Activated naive CD8-positive, alpha-beta T cell treated with anti-CD3 and anti-CD28 coated beads, Interleukin-2, amount 50 U/mL, for 24 hours (primary cell): Measurements from ENCODE around the gene CTSD.

ENCODE experiments used
- ATAC-seq: fragments of 150-1000 bp; cut with Tn5 transposase; one replicate; pipeline ENCODE4 v1.10.0; 2021
- DNase-seq: peaks from one replicate; pipeline ENCODE4 v3.0.0; 2021
- H3K27ac Mint-ChIP-seq: one replicate; pipeline ENCODE4 v1.8.0; 2021; ENCODE audit warnings: mild to moderate bottlenecking, mixed read lengths
- H3K27me3 Mint-ChIP-seq: one replicate; pipeline ENCODE4 v1.8.0; 2021; ENCODE audit warnings: mixed read lengths
- H3K36me3 Mint-ChIP-seq: one replicate; pipeline ENCODE4 v1.8.0; 2021; ENCODE audit warnings: low read depth, mixed read lengths
- H3K4me1 Mint-ChIP-seq: one replicate; pipeline ENCODE4 v1.8.0; 2021; ENCODE audit warnings: mixed read lengths
- H3K4me3 Mint-ChIP-seq: one replicate; pipeline ENCODE4 v1.8.0; 2021; ENCODE audit warnings: mild to moderate bottlenecking, moderate library complexity, mixed read lengths
- H3K9me3 Mint-ChIP-seq: one replicate; pipeline ENCODE4 v1.8.0; 2021; ENCODE audit warnings: mixed read lengths

Gene CTSD

GRCh38 chr11:1757861-1758610 lies 5.7 kb downstream of the CTSD start:
- H3K4me1 Mint-ChIP-seq: peaks cover 61% of the 10 kb centered on the region
- H3K36me3 Mint-ChIP-seq: peaks cover 5% of the 10 kb centered on the region
- peak; percentile 86 for ATAC-seq
- peak overlapping the region; percentile 79 for H3K27ac Mint-ChIP-seq
- peak overlapping the region; percentile 68 for H3K4me3 Mint-ChIP-seq
- H3K9me3 Mint-ChIP-seq: no peaks in the 10 kb centered on the region
- no peaks in the 10 kb centered on the region for H3K27me3 Mint-ChIP-seq
- peak; percentile 69 for DNase-seq

DNA sequence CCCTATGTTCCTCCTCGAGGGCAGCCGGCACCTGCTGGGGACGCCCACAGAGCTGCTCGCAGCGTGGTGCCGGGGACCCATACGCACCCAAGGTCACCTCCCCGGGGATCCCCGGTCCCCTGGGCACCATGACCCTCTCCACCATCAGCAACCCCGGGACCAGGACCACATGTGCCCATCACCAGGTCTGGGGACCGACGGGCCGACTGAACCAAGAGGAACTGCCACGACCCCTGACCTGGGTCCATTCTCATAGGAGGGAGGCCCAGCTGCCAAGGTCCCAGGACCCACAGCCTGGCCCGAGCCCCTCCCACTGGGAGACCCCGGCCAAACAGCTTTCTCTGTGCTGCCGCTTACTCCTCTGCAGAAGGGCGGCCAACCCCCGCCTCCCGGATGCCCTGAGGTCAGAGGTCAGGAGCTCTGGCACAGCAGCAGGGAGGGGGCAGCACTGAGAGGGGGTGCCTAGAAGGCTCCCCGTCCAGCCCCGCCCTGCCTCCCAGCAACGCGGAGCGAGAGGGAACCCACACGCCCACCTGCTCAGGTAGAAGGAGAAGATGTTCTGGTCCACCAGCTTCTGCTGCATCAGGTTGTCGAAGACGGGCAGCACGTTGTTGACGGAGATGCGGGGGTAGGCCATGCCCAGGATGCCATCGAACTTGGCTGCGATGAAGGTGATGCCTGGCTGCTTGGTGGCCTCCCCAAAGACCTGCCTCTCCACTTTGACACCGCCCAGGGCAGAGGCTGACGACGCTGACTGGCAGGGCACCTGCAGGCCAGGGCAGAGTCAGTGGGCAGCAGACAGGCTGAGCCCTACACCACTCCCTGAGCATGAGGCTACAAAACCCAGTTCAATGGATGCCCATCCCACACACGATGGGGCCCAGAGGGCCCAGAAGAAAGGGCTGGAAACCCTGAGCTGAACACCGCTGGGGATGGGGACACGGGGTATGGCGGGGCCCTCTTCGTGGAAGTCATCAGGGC lies 6.6 kb downstream of the CTSD start:
- no peak for DNase-seq
- Mint-ChIP-seq H3K4me1 (peaks cover 54% of the 10 kb centered on the region), H3K36me3 (peaks cover 5% of the 10 kb centered on the region), H3K27ac (peak overlapping the region; percentile 79), H3K9me3 (no peaks in the 10 kb centered on the region), H3K27me3 (no peaks in the 10 kb centered on the region), H3K4me3 (peak overlapping the region; percentile 68)
- peak; percentile 35 for ATAC-seq

DNA sequence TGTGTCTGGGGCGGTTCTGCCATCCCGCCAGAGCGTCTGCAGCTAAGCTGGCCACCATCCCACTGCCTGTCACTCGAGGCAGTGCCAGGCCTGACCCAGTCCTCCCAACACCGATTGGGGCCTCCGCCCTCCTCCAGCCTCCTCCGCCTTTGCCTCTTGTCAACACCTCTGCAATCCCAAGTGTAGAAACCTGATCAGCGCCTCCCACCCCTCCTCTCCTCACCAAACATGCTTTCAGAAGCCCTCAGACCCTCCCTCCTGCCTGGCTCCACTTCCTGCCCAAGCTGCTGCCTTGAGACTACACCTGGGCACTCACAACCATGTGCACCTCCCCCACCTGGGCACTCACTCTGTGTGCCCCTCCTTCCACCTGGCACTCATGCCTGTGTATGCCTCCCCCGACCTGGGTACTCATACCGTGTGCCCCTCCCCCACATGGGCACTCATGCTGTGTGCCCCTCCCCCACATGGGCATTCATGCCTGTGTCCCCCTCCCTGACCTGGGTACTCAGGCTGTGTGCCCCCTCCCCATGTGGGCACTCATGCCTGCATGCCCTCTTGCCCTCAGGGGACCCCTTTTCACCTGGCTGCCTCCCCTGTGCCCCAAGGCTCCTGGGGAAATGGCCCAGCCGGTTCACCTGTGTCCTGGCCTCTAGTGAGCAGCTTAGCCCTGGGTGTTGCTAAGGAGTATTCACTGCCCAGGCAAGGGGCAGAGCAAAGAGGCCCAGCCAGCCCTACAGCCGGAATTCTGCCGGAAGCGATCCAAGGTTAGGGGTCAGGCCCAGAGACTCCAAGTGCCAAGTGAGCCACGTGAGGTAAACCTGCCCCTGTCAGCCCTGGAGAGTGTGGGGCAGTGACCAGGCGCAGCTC lies 7.8 kb downstream of the CTSD start:
- ATAC-seq (no peak), DNase-seq (no peak)
- Mint-ChIP-seq H3K4me3 (peak overlapping the region; percentile 36), H3K9me3 (no peaks in the 10 kb centered on the region), H3K36me3 (peaks cover 5% of the 10 kb centered on the region), H3K27me3 (no peaks in the 10 kb centered on the region), H3K27ac (peak overlapping the region; percentile 34), H3K4me1 (peaks cover 54% of the 10 kb centered on the region)

DNA sequence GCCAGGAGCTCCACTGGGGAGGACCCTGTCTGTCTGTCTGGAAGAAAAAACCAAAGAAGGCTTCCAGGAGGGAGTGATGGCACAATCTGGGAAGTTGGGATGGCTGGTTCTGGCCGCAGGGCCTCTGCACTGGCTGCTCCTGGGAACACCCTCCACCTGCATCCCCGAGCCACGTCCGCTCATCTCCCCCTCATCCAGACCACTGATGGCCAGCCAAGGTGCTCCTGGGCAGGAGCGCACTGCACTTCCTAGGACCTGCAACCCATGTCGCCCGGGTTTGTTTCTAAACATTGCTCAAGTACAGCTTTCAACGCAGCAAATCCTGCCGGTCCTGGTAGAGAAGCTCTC lies 8.4 kb downstream of the CTSD start:
- H3K4me1 Mint-ChIP-seq: peaks cover 57% of the 10 kb centered on the region
- no peak overlapping the region for H3K27ac Mint-ChIP-seq

GRCh38 chr11:1754376-1755150 lies 9.2 kb downstream of the CTSD start:
- H3K4me3 Mint-ChIP-seq: no peak overlapping the region
- peaks cover 62% of the 10 kb centered on the region for H3K4me1 Mint-ChIP-seq
- peaks cover 11% of the 10 kb centered on the region for H3K27me3 Mint-ChIP-seq
- peaks cover 5% of the 10 kb centered on the region for H3K36me3 Mint-ChIP-seq
- H3K9me3 Mint-ChIP-seq: no peaks in the 10 kb centered on the region
- H3K27ac Mint-ChIP-seq: no peak overlapping the region
- DNase-seq: no peak
- no peak for ATAC-seq

More for the DNA sequence above, 8.4 kb downstream of the CTSD start:
- H3K9me3 Mint-ChIP-seq: no peaks in the 10 kb centered on the region
- peaks cover 3% of the 10 kb centered on the region for H3K27me3 Mint-ChIP-seq
- peaks cover 5% of the 10 kb centered on the region for H3K36me3 Mint-ChIP-seq
- ATAC-seq: no peak
- H3K4me3 Mint-ChIP-seq: peak overlapping the region; percentile 36
- DNase-seq: no peak

GRCh38 chr11:1753929-1754305 lies 9.8 kb downstream of the CTSD start:
- ATAC-seq (no peak), DNase-seq (no peak)
- H3K27me3 Mint-ChIP-seq: peaks cover 13% of the 10 kb centered on the region
- peaks cover 5% of the 10 kb centered on the region for H3K36me3 Mint-ChIP-seq
- H3K4me1 Mint-ChIP-seq: peaks cover 60% of the 10 kb centered on the region
- no peaks in the 10 kb centered on the region for H3K9me3 Mint-ChIP-seq
- no peak overlapping the region for H3K27ac Mint-ChIP-seq
- H3K4me3 Mint-ChIP-seq: no peak overlapping the region

DNA sequence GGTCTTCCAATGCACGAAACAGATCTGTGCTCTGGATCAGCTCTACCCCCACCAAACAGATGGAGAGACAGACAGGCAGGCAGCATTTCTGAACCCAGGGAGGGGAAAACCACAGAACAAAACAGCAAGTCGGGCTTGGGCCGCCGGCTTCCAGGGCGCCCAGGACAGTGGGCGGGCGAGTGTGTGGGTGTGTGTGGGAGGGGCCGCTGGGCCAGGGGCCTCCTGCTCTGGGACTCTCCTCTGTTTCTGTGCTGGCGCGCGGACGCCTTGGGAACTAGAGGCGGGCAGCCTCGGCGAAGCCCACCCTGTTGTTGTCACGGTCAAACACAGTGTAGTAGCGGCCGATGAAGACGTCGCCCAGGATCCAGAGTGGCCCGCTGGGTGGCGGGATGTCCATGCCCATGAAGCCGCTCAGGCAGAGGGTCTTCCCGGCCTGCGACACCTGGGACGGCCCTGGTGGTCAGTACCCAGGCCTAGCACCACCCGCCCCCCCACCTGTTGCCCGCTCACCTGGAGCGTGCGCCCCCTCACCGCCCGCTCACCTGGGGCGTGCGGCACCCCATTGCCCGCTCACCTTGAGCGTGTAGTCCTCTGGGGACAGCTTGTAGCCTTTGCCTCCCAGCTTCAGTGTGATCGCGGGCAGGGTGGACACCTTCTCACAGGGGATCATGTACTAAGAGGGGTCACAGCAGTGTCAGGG lies 10.3 kb downstream of the CTSD start:
- H3K36me3 Mint-ChIP-seq: peaks cover 5% of the 10 kb centered on the region

DNA sequence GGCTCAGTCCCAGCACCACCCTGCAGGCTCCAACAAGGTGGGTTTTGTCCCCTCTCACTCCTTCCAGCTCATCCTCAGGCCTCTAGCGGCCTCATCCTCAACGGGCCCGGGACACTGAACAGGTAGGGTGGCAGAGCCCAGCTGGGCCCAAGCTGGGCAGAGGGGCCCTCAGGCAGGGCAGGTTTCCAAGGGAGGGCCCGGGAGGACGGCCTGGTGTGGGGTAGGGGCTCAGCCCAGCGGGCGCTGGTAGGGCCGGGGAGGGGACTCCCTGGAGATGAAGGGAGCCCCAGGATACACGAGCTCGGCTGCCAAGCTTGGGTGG lies 10.9 kb downstream of the CTSD start:
- no peak overlapping the region for H3K4me3 Mint-ChIP-seq
- H3K36me3 Mint-ChIP-seq: peaks cover 5% of the 10 kb centered on the region
- no peak for ATAC-seq
- no peak for DNase-seq
- peaks cover 13% of the 10 kb centered on the region for H3K27me3 Mint-ChIP-seq
- H3K4me1 Mint-ChIP-seq: peaks cover 53% of the 10 kb centered on the region
- H3K27ac Mint-ChIP-seq: no peak overlapping the region
- H3K9me3 Mint-ChIP-seq: no peaks in the 10 kb centered on the region

More for the DNA sequence above, 10.3 kb downstream of the CTSD start:
- Mint-ChIP-seq H3K4me3 (no peak overlapping the region), H3K27ac (no peak overlapping the region), H3K27me3 (peaks cover 13% of the 10 kb centered on the region), H3K9me3 (no peaks in the 10 kb centered on the region), H3K4me1 (peaks cover 56% of the 10 kb centered on the region)
- no peak for ATAC-seq
- DNase-seq: no peak

DNA sequence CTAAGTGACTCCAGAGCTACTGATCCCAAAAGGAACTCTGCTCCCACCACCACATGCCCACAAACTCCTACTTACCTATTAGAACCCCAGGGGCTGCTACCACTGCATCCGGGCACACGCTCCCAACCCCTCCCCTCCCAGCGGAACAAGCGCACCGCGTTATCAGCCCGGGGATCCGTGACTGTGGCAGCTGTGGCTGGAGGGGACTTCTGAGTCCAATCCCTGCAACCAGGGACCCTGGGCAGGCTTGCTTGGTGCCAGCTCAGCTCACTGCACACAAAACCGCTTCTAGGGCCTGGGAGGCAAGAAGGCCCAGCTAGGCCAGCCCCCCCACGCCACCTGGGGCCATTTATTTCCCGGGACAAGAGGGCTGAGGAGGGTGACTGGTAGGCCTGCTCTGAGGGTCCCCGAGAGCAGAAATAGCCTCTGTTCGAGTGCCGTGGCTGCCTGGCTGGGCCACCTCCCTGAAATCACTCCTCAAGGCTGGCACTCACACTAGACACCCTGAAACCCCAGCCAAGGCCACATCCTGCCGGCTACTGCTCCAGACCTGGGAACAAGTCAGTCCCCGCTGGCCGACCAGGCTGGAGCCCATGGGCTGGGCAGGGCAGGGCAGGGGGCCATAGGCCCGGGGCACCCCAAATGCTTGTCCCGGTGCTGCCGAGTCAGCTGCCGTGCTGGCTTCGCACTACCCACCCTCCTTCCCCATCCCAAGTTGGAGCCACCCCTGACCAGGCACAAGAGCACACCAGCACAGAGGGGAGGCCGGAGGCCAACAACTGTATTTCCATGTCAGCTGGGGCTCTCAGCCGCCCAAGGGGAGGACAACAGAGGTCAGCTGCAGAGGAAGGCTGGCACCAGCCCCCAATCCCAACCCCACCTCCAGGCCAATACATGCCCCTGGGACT lies 11.5 kb downstream of the CTSD start:
- Mint-ChIP-seq H3K27me3 (peaks cover 13% of the 10 kb centered on the region), H3K4me1 (peaks cover 47% of the 10 kb centered on the region), H3K36me3 (peaks cover 5% of the 10 kb centered on the region), H3K27ac (no peak overlapping the region), H3K4me3 (no peak overlapping the region), H3K9me3 (no peaks in the 10 kb centered on the region)
- no peak for ATAC-seq
- DNase-seq: no peak

DNA sequence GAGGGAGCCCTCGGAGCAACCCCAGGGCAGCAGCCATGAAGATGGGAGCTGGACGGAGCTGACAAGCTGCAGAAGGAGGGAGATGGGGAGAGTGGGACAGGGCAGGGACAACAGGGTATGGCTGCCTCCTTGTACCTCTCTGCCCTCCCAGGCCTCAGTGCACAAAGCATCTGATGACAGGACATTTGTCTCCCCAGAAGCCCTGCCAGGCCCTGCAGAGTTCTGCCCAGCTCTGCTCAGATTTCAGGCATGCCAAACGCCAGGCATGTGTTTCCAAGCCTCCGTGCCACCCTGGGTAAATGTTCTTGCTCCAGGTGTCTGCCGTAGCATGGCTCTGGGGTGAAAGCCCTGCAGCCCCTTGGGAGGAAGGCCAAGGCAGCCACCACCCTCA lies 12.2 kb downstream of the CTSD start:
- Mint-ChIP-seq H3K9me3 (no peaks in the 10 kb centered on the region), H3K36me3 (peaks cover 5% of the 10 kb centered on the region), H3K27me3 (peaks cover 13% of the 10 kb centered on the region), H3K27ac (no peak overlapping the region), H3K4me1 (peaks cover 41% of the 10 kb centered on the region), H3K4me3 (no peak overlapping the region)
- ATAC-seq: no peak
- DNase-seq: no peak

DNA sequence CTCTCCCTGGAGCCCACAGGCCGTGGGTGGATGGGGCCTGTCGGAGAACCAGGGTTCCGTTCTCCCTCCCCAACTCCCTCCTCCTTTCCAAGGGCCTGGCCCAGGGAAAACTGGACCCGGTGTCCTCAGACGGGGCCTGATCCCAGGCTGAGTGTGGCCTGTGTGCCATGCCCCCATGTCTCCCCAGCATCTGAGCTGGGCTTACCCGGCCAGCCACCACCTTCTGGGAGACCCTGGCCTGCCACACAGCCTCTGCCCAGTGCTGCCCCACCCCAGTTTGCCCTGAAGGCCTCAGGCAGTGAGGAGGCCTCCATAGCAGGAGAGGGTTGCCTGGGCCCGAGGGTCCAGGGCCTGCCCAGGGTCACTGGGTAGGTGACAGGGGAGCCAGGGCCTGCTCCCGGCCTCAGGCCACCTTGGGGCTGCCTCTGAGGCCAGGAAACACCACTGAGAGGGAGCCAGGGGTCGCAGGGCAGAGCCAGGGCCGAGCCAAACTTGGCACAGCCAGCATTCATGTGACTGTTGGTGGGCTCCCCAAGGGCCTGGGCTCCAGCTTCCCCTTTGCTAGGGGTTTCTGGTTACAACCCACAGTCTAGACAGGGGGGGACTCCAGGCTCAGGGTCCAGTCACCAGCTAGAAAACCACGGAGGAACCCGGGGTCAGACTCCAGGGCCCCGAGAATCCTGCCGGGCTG lies 12.7 kb downstream of the CTSD start:
- peaks cover 3% of the 10 kb centered on the region for H3K9me3 Mint-ChIP-seq
- H3K4me1 Mint-ChIP-seq: peaks cover 35% of the 10 kb centered on the region
- ATAC-seq: no peak
- H3K36me3 Mint-ChIP-seq: peaks cover 6% of the 10 kb centered on the region
- no peak overlapping the region for H3K27ac Mint-ChIP-seq
- DNase-seq: no peak
- no peak overlapping the region for H3K4me3 Mint-ChIP-seq
- H3K27me3 Mint-ChIP-seq: peaks cover 13% of the 10 kb centered on the region

DNA sequence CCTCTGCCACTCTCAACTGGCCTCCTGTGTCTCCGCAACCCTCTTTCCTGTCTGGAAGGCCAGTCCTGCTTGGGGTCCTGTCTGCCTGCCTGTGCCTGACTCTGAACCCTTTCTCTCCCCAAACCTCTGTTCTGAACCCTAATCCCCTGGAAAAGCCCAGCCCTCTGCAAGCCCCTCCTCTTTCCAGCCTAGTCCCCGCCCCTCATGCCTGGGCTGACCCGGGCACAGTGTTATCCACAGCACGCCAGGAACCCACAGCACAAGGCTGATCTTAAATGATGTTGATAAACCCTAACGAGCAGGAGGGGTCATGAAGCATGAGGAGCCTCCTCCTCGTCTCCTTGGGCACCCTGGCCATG lies 13.3 kb downstream of the CTSD start, which contains the start of gene IFITM10:
IFITM10 (minus strand) TSS at position 115 of the 359 bp plus-strand sequence. CDS start 153 bp downstream, outside the sequence.
- H3K9me3 Mint-ChIP-seq: peaks cover 4% of the 10 kb centered on the region
- H3K4me1 Mint-ChIP-seq: peaks cover 30% of the 10 kb centered on the region
- ATAC-seq: no peak
- H3K4me3 Mint-ChIP-seq: peak within 1 kb of the TSS; percentile 45
- H3K27ac Mint-ChIP-seq: no peak within 1 kb of the TSS
- peaks cover 13% of the 10 kb centered on the region for H3K27me3 Mint-ChIP-seq
- DNase-seq: no peak
- peaks cover 2% of the 10 kb centered on the region for H3K36me3 Mint-ChIP-seq
